HG03196 (cell line): ENCODE results near the gene LITAF.
"Not testable (repeated sequence)": the region's sequence is repeated elsewhere in the genome, so short reads cannot be mapped to it uniquely, and the experiment has no call there.

Source experiments
- ATAC-seq: cut with Tn5 transposase; IDR thresholded peaks from one replicate; pipeline ENCODE4 v1.9.1; 2021; ENCODE audit not compliant: unreplicated experiment

The LITAF gene

GRCh38 chr16:11601425-11601824, 14.7 kb upstream of the LITAF start:
- no peak for ATAC-seq

- no peak for ATAC-seq
These were observed 12.9 kb upstream of the LITAF start for GRCh38 chr16:11599579-11599978.

GRCh38 chr16:11597235-11598095, 10.7 kb upstream of the LITAF start:
- ATAC-seq = no peak

GRCh38 chr16:11596572-11597226, 10.0 kb upstream of the LITAF start:
- no peak for ATAC-seq

GRCh38 chr16:11593581-11593980, 6.9 kb upstream of the LITAF start:
- no peak for ATAC-seq

- ATAC-seq = not testable (repeated sequence)
These were observed 6.4 kb upstream of the LITAF start for GRCh38 chr16:11593076-11593475.

GRCh38 chr16:11591630-11592029, 4.9 kb upstream of the LITAF start:
- not testable (repeated sequence) for ATAC-seq

GRCh38 chr16:11589198-11589550, 2.5 kb upstream of the LITAF start:
- no peak for ATAC-seq

GRCh38 chr16:11588321-11589197, 1.8 kb upstream of the LITAF start:
- ATAC-seq = no peak

GRCh38 chr16:11587643-11588247, 1.0 kb upstream of the LITAF start:
- ATAC-seq = no peak

GRCh38 chr16:11586378-11586855, 302 bp downstream of the LITAF start:
- peak; percentile 19 for ATAC-seq

- peak; percentile 12 for ATAC-seq
These were observed 1.0 kb downstream of the LITAF start for GRCh38 chr16:11585460-11586377.

- no peak for ATAC-seq
These were observed 2.7 kb downstream of the LITAF start for GRCh38 chr16:11583889-11584565.

- no peak for ATAC-seq
These were observed 3.6 kb downstream of the LITAF start for GRCh38 chr16:11583166-11583565.

- ATAC-seq = no peak
These were observed 4.4 kb downstream of the LITAF start for GRCh38 chr16:11582157-11582814.

- ATAC-seq = no peak
These were observed 5.0 kb downstream of the LITAF start for GRCh38 chr16:11581678-11582077.

GRCh38 chr16:11580451-11581086, 6.2 kb downstream of the LITAF start:
- ATAC-seq = no peak

- ATAC-seq = not testable (repeated sequence)
These were observed 9.4 kb downstream of the LITAF start for GRCh38 chr16:11577290-11577660.
